NCI-H1694 treated with DMSO at 0.1 percent for 48 hours (cell line): Measurements from ENCODE around the gene SLMAP.
"Not testable (repeated sequence)": the region's sequence is repeated elsewhere in the genome, so short reads cannot be mapped to it uniquely, and the experiment has no call there.

Experiments used
- DNase-seq: peaks from one replicate; lab custom pipeline; 2025; lab: John Stamatoyannopoulos, UW

The SLMAP gene

DNA sequence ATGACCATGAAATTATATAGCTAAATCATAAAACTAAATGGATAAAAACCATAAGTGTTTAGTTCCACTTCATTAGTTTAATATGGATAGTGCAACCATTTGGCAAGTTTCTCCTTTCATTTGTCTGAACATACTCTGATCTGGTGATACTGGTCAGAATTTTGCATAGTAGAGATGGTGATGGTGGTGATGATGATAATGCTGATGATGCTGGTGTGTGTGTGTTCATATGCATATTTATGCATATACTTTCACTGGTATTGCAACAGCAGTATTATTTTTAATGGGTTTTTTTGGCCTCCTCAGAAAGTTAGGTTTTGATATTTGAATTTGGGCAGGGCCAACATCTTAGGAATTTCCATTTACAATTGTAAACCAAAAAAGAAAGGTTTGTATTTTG is 76.4 kb downstream of the SLMAP start:
- DNase-seq, result no peak

DNA sequence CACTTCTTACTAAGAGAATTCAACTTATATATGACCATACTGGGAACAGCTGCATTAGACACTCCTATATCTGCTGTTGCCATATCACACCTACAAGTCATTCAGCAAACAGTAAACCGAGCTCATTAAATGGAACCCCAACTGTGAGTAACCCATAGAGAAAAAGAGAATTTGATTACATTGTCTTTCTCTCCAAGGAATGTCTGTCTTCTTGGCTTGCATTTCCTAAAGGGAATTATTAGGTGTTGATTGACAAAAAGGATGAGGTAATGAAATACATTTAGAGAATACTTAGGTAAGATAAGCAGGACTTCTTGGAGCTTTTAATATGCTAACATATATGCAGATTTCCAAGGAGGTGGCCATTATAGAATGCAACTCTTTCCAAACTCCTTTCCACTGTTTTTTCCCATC is 76.8 kb downstream of the SLMAP start:
- no peak for DNase-seq

DNA sequence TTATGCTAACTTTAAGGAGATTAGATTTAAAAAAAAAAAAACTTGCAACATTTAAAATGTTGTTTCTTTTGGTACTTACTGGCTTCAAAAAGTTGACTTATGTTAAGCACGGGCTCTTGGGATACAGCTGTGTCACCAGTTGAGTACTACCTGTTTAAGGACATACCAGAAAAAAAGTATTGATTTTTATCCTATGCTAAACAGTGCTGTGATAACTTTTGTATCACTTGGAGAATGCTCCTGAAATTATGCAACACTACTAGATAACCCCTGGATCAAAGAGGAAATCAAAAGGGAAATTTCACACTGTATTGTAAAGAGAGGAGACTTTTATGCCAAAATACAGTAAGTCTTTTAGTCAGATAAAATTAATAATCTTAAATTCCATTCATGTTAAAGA is 77.7 kb downstream of the SLMAP start:
- no peak for DNase-seq

DNA sequence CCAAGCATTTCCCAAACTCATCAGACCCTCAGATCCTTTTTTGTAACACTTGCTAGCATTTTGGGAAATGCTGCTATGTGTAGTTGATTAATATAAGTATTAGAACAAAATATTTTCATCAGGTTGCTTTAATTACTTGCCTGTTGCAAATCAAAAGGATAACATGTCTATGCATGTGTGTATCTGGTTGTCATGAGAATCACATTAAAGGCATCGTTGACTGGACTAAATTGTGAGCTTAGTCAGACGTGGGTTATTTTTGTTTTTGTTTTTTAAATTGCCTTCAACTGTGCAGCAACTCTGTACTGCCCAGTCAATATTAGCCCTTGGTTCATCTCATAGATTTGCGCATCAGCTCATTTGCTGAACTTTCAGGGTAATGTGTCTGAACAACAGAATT is 81.6 kb downstream of the SLMAP start:
- no peak for DNase-seq

DNA sequence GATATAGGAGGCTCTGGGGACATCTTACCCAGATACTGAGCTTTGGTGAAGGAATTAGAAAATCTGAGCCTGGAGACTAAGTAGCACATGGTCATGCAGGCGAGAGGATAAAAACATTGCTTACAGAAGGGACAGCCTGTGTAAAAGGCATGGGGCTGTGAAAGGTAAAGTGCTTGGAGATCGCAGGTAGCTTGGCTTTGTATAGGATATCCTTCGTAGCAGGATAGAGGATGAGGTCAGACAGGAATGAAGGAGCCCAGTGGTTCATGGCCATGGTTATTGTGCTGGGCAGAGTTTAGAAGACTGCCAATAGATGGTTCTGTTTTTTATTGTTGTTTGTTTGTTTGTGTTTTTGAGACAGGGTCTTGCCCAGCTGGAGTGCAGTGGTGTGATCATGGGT is 82.5 kb downstream of the SLMAP start:
- DNase-seq, result no peak

DNA sequence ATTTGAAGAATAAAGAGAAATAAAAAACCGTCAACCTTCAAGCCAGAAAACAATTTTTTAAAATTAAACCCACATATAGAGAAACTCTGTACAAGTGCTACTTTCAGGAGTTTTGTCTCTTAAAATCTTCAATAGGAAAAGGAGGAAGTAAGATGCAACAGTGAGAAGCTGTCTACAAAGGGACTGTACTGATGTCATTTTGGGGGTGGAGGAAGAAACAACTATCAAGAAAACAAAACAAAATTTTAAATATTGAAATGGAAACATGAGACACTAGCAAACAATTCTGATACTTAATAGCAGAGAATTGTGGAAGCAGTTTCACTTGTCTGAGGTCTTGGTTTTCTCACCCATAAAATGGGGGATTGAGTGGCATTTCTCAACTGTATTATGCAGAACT is 84.4 kb downstream of the SLMAP start:
- no peak for DNase-seq

DNA sequence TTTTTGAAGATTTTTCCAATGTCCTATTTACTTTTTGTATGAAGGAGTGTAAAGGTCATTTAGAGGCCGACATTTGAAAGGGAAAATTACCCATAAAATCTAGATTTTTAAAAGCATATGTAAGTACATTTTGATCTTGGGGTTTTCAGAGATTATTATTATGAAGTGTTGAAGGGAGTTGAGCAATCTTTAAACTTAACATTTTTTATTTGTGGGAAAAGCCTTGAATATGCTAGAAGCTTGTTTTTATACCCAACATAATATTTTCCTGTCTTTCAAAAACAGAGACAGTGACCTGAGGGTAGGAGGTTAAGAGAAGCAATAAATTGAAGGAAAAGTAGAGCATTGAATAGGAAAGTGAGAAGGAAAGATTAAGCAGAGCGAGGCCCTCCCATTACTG is 85.7 kb downstream of the SLMAP start:
- no peak for DNase-seq

DNA sequence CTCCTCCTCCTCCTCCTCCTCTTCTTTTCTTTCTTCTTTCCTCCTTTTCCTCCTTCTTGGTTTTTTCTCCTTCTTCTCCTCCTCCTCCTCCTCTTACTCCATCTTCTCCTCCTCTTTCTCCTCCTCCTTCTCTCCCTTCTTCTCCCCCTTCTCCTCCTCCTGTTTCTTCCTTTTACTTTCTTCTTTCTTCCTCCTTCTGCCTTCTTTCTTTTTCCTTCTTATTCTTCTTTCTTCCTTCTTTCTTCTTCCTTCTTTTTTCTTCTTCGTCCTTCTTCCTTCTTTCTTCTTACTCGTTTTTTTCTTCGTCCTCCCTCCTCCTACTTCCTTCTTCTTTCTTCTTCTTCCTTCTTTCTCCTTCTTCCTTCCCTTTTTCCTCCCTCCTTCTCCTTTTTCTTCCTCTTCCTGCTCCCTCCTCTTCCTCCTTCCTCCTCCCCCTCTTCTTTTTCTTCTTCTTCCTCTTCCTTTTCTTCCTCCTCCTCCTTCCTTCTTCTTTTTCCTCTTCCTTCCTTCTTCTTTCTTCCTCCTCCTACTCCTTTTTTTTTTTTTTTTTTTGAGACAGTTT is 92.1 kb downstream of the SLMAP start:
- DNase-seq, result no peak

DNA sequence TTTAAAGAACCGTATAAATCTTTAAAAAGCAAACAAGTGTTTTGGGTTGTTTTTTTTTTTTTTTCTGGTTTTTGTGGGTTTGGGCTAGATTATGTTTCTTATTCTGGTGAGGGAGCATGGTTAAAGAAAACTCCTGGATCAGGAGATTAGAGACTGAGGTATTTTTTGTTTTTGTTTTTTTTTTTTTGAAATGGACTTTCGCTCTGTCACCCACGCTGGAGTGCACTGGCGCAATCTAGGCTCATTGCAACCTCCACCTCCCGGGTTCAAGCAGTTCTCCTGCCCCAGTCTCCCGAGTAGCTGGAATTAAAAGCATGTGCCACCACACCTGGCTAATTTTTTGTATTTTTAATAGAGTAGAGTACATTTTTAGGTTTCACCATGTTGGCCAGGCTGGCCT is 95.2 kb downstream of the SLMAP start:
- no peak for DNase-seq

DNA sequence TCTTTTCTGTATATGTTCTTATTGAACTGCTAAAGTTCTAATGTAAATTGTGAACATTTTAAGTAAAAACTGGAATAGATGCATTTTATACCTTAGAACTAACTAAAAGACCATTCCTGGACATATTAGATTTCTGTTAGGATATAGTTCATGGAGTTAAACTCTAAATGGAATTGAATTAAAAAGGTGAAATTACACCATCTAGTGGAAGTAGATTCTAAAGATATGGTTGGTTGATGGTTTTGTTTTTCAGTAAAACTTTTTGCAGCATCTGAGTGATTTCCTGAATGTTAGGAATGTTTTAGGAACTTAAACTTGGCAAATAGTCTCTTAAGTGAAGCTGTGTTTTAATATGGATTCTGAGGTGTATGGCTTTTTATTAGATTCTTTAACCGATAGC is 96.8 kb downstream of the SLMAP start:
- DNase-seq, result no peak

DNA sequence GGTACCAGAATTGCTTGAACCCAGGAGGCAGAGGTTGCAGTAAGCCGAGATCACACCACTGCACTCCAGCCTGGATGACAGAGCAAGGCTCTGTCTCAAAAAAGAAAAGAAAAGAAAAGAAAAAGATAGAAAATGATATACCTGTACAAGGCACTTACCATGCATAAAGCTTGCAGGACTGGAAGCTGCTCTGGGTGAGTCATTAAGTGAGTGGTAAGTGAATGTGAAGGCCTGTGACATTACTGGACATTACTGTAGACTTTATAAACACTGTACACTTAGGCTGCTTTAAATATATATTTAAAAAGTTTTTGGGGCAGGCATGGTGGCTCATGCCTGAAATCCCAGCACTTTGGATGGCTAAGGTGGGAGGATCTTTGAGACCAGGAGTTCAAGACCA is 99.2 kb downstream of the SLMAP start:
- no peak for DNase-seq

DNA sequence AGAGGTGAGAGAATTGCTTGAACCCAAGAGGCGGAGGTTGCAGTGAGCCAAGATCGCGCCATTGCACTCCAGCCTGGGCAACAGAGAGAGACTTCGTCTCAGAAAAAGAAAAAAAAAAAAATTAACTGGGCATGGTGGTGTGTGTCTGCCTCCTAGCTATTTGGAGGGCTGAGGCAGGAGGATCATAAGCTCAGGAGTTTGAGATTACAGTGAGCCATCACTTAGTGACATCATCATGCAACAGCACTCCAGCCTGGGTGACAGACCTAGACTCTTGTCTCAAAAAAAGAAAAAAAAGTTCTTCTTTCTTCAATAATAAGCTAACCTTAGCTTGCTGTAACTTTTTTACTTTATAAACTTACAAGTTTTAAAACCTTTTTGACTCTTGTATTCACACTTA is 99.8 kb downstream of the SLMAP start:
- DNase-seq, result no peak

DNA sequence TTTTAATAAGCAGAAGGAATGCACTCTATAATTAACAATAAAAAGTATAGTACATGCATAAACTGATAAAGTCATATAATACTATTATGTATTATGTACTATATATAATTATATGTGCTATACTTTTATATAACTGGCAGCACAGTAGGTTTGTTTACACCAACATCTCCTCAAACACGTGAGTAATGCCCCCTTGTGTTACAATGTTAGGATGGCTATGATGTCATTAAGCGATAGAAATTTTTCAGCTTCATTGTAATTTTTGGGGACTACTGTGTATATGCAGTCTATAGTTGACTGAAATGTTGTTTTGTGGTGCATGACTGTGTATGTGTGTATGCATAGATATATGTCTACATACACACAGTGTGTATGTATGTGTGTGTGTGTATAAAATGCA is 100.6 kb downstream of the SLMAP start:
- no peak for DNase-seq

DNA sequence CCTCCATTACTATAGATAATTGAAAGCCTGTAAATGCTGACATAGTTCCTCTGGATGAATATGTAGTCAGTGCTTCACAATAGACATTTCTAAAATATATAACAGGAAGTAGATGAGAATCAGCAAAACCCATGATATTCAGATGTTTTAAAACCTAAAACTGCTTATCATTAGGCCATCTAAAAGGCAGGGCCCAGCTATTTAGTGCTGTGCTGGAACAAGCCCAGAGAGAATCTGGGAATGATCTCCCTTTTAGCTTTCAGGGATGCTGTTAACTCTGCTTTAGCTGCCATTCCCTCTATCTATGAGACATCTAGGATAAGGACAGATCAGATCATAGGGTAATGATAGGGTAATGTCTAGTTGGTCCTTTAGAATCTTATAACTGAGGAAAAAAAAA is 106.8 kb downstream of the SLMAP start:
- no peak for DNase-seq

DNA sequence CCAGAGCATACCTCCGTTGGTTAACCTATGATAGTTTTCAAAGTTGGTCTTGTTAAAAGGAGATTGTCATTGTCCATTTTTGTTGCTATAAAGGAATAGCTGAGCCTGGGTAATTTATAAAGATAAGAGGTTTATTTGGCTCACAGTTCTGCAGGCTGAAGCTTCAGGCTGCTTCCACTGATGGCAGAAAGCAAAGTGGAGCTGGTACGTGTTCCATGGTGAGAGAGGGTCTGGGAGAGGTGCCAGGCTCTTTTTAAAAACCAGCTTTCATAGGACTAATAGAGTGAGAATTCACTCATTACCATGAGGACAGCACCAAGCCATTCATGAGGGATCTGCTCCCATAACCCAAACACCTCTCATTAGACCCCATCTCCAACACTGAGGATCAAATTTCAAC is 107.3 kb downstream of the SLMAP start:
- no peak for DNase-seq

DNA sequence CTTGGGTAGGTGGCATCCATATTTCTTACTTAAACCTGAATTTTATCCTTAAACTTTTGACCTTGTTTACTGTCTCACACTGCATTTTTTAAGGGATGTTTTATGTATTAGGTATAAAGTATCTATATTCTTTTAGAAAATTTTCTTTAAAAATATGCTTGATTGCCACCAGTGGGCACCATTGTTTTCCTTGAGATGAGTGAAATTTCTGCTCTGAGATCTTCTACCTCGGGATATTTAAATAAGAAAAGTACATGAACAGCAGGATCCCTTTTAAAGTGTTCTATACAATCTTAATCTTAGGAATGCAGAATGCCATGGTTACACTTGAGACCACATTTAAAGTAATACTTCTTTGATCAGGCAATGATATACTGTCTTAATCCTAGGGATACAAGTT is 108.7 kb downstream of the SLMAP start:
- no peak for DNase-seq

DNA sequence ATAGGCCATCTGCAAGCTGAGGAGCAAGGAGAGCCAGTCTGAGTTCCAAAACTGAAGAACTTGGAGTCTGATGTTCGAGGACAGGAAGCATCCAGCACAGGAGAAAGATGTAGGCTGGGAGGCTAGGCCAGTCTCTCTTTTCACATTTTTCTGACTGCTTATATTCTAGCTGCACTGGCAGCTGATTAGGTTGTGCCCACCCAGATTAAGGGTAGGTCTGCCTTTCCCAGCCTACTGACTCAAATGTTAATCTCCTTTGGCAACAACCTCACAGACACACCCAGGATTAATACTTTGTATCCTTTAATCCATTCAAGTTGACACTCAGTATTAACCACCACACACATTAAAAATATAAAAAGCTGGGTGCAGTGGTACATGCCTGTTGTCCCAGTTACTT is 113.0 kb downstream of the SLMAP start:
- not testable (repeated sequence) for DNase-seq

DNA sequence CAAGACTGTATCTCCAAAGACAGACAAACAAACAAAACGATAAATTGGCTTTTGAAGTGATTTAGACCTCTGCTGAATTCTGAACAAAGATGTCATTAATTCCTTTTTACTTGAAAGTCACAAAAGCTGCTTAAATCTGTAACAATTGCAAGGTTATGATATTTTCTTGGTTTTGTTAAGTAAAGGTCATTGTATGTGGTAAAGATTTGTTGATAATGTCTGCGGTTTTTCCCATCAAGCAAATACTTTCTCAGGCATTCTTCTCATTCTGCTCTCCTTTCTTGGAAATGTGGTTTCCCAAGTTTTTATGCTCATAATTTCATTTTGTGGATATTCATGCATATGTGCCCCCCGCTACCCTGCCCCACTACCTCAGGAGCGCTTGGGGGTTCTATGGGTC is 116.5 kb downstream of the SLMAP start:
- DNase-seq, result no peak

DNA sequence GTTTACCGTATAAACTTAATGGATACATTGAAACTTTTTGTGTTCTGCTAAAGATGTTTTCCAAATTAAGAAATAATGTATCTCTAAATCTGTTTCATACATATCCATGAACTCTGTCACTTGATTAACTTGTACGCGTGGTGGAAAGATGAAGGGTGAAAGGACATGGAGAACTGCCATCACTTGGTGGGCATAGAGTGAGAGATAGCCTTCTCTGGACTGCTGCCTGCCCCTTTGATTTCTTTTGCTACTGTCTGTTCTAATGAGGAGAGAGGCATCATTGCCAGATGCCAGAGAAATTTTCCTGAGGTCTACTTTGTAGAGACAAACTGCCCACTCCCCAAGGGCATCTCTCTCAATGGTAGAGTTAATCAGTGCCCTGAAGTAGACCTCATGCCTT is 120.5 kb downstream of the SLMAP start:
- no peak for DNase-seq

DNA sequence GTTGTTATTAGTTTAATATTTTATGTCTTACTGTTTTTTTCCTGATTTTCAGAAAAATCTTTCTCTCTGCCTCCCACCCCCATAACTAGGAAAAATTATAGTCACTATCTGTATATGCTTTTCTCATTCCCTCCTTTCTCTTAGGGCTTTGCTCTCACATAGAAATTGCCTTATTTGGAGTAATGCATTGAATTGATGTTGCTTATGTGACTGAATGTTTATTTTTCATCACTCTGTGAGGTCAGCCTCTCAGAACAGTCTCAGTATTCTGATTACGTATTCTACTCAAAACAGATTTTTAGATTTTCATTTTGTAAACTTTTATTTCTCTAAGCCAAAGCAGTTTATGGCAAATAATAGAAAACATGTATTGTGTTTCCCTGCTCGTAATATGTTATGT is 121.0 kb downstream of the SLMAP start:
- DNase-seq, result no peak

DNA sequence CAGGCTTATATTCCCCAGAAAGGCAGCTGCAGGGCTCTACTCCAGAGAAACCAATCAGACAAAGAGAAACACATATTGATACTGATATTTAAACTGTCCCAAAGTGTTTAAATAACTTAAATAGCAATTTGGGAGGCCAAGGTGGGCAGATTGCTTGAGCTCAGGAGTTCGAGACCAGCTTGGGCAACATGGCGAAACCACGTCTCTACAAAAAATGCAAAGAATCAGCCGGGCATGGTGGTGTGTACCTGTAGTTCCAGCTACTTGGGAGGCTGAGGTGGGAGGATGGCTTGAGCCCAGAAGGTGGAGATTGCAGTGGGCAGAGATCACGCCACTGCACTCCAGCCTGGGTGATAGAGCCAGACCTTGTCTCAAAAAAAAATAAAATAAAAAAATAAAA is 128.3 kb downstream of the SLMAP start:
- not testable (repeated sequence) for DNase-seq

DNA sequence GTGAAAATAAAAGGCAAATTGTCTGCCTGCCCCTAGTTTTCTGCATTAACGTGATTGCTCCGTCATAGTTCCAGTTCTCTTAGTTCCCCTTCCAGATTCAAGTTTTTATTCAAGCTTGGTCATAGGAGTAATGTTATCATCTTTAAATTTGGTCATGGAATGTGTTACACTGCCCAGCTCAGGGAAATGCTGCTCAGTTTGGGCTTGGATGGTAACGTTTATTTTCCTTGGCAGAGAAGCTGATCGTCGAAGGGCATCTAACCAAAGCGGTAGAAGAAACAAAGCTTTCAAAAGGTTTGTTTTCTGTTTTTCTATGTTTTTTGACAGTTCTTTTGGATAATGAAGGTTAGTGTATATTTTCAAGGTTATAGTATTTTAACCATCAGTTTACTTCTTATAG is 133.7 kb downstream of the SLMAP start:
- DNase-seq, result no peak

DNA sequence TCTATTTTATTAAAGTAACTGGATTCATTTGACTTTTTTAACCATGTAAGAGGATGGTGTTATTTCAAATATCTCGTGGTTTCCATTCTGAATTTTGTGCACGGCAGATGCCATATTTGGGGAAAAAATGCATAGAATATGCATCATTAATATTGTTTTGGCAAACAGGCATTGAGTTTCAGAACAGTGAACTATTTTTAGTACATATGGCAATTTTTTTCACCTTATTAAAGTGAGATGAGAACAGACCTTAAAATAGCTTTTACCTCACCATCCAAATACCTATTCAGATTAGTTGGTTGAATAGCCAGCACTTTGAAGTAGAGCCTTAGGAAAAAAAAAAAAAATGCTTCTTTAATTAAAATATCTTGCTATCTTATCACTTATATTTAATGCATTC is 134.8 kb downstream of the SLMAP start:
- DNase-seq, result no peak

DNA sequence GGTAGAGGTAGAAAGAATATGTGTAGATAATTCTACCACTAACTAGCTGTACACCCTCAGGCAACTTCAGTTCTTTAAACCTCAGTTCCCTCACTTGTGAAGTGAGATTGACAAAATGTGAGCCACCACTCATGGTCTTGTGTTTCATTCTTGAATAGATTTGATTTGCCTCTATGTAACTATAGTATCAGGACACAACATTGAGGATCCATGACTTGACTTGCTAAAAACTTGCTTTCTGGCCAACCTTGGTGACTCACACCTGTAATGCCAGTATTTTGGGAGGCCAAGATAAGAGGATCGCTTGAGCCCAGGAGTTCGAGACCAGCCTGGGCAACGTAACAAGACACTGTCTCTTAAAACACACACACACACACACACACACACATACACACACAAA is 136.3 kb downstream of the SLMAP start:
- no peak for DNase-seq

DNA sequence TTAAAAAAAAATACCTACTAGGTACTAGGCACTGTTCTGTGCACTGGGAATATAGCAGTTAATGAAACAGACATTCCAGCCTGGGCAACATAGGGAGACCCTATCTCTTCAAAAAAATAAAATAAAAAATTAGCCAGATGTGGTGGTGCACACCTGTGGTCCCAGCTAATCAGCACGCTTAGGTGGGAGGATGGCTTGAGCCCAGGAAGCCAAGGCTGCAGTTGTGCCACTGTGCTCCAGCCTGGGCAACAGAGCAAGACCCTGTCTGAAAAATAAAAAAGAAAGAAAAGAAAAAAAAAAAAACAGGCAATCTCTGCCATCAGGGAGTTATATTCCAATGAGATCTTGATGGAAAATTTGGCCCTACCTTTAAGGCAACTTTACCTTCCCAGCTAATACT is 137.0 kb downstream of the SLMAP start:
- DNase-seq, result no peak
